HFF-Myc (cell line): Measurements from ENCODE around the gene GLYATL3.

Experiments
- DNase-seq: peaks from one replicate; pipeline ENCODE4 v3.0.0-alpha.2; 2011; ENCODE audit warnings: low read depth; ENCODE audit errors: extremely low read depth
- H3K4me3 ChIP-seq: replicated peaks from 2 replicates; pipeline ENCODE4 v1.5.1; 2011; ENCODE audit warnings: low read depth, mild to moderate bottlenecking, control low read depth, low read length
- CTCF ChIP-seq: IDR thresholded peaks from 2 replicates; pipeline ENCODE4 v1.5.1; 2012; ENCODE audit warnings: mild to moderate bottlenecking, low read depth, low read length, control low read depth; ENCODE audit errors: missing control alignments

The GLYATL3 gene

GRCh38 chr6:49551078-49551865 is 51.5 kb downstream of the GLYATL3 start:
- peak overlapping the region; percentile 68 for H3K4me3 ChIP-seq
- no peak for DNase-seq
- no peak for TF ChIP-seq CTCF

- no peak for DNase-seq
- H3K4me3 ChIP-seq: peak overlapping the region; percentile 68
Observed at GRCh38 chr6:49551866-49552129, 52.1 kb downstream of the GLYATL3 start.

DNA sequence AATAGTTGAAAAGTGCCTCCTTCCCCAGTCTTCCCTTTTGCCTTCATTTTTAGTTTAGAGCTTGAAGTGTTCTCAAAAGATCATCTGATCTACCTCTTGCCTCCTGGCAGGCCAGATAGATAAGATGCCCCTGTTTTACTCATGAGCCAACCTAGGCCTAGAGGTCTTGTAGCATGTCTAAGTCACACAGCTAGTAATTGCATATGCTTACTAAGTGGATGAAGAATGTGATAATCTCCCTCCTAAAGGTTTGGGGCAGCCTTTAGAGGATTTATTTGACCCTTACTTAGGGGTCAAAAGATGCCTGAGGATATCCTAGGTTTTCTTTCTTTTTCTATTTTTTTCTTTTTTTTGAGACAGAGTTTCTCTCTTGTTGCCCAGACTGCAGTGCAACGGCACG is 52.9 kb downstream of the GLYATL3 start:
- DNase-seq: no peak
- H3K4me3 ChIP-seq: peak overlapping the region; percentile 68
- TF ChIP-seq CTCF: no peak

More at GRCh38 chr6:49551866-49552129, 52.1 kb downstream of the GLYATL3 start:
- no peak for TF ChIP-seq CTCF

- TF ChIP-seq CTCF: no peak
- no peak for DNase-seq
- peak overlapping the region; percentile 68 for H3K4me3 ChIP-seq
Observed at GRCh38 chr6:49553384-49553783, 53.7 kb downstream of the GLYATL3 start.

- peak overlapping the region; percentile 21; the same call in 1 of the 2 replicates for H3K4me3 ChIP-seq
- TF ChIP-seq CTCF: no peak
- DNase-seq: no peak
Observed at GRCh38 chr6:49555951-49556350, 56.2 kb downstream of the GLYATL3 start.

- H3K4me3 ChIP-seq: no peak overlapping the region
- TF ChIP-seq CTCF: no peak
- no peak for DNase-seq
Observed at GRCh38 chr6:49556429-49556837, 56.7 kb downstream of the GLYATL3 start.

- DNase-seq: no peak
- no peak for TF ChIP-seq CTCF
- no peak overlapping the region for H3K4me3 ChIP-seq
Observed at GRCh38 chr6:49557177-49557576, 57.5 kb downstream of the GLYATL3 start.
